Frontal cortex (tissue), 4 donors: Measurements from ENCODE around the gene FAM180B. TPM values are rescaled to one million over a fixed set of nuclear protein-coding genes. Genes with fewer than 3 reads are reported as not detected.
A peak's percentile ranks its signal among the peaks of the same experiment; 100 is the strongest.
"Not testable (repeated sequence)": the region's sequence is repeated elsewhere in the genome, so short reads cannot be mapped to it uniquely, and the experiment has no call there.

Experiments used
- DNase-seq, 2 donors: peaks; one replicate each; pipeline ENCODE4 v3.0.0; 2012; ENCODE audit warnings: low spot score in 2 of 2
- FAIRE-seq: peaks from 2 replicates; lab custom pipeline; 2012; peaks lifted over from hg19 to GRCh38; lab: Jason Lieb, UNC
- total RNA-seq: library from RNA; depleted of rRNA; stranded (reverse); fragments of >200 nt; gene quantifications from one replicate; pipeline ENCODE4 v1.2.3, GENCODE V29; 2014
- donor health status: control.
- donor health status: control.
- donor health status: control.

The FAM180B gene
- total RNA-seq = not detected

- no peak for FAIRE-seq
- no peak for DNase-seq
These were observed at the start of gene FAM180B for GRCh38 chr11:47586098-47586855. Gene FAM180B (plus strand): TSS chr11:47586678. CDS start chr11:47586769, 91 bp downstream.

- DNase-seq = no peak
- FAIRE-seq = no peak
These were observed 49.6 kb upstream of the FAM180B start for GRCh38 chr11:47536915-47537314.

- DNase-seq = no peak
- FAIRE-seq = no peak
These were observed 47.5 kb upstream of the FAM180B start for GRCh38 chr11:47538741-47539565.

GRCh38 chr11:47539681-47540039, 46.8 kb upstream of the FAM180B start:
- FAIRE-seq = no peak
- no peak for DNase-seq

- no peak for DNase-seq
- FAIRE-seq = no peak
These were observed 45.4 kb upstream of the FAM180B start for GRCh38 chr11:47541070-47541469.

GRCh38 chr11:47545298-47545697, 41.2 kb upstream of the FAM180B start:
- FAIRE-seq (no peak), DNase-seq (no peak)

- not testable (repeated sequence) for FAIRE-seq, DNase-seq
These were observed 40.2 kb upstream of the FAM180B start for GRCh38 chr11:47546274-47546673.

GRCh38 chr11:47550288-47551047, 36.0 kb upstream of the FAM180B start:
- FAIRE-seq = no peak
- no peak for DNase-seq

GRCh38 chr11:47551086-47551485, 35.4 kb upstream of the FAM180B start:
- DNase-seq = no peak

GRCh38 chr11:47552056-47552565, 34.4 kb upstream of the FAM180B start:
- DNase-seq (no peak), FAIRE-seq (no peak)

More at GRCh38 chr11:47551086-47551485, 35.4 kb upstream of the FAM180B start:
- no peak for FAIRE-seq

- DNase-seq (peak; percentile 89 to 91), FAIRE-seq (no peak)
These were observed 33.7 kb upstream of the FAM180B start, which contains the start of gene CELF1 for GRCh38 chr11:47552566-47553405. Gene CELF1 (minus strand): TSS chr11:47553132. CDS start chr11:47499523, 53,609 bp downstream.

- FAIRE-seq (no peak), DNase-seq (no peak)
These were observed 33.1 kb upstream of the FAM180B start for GRCh38 chr11:47553406-47553743.

GRCh38 chr11:47557004-47557403, 29.5 kb upstream of the FAM180B start:
- DNase-seq, FAIRE-seq: not testable (repeated sequence)

GRCh38 chr11:47558695-47559094, 27.8 kb upstream of the FAM180B start:
- FAIRE-seq (peak; percentile 99), DNase-seq (no peak)

GRCh38 chr11:47560426-47560825, 26.1 kb upstream of the FAM180B start:
- no peak for DNase-seq
- no peak for FAIRE-seq

- DNase-seq, FAIRE-seq: not testable (repeated sequence)
These were observed 24.1 kb upstream of the FAM180B start for GRCh38 chr11:47562393-47562792.

GRCh38 chr11:47564366-47564765, 22.1 kb upstream of the FAM180B start:
- FAIRE-seq, DNase-seq: not testable (repeated sequence)

- FAIRE-seq = no peak
- DNase-seq = peak in 1 of 2 donors; percentile 5
These were observed 21.5 kb upstream of the FAM180B start for GRCh38 chr11:47564933-47565339.
